K562 (cell line): ENCODE measurements around the gene KAZN. TPM values are rescaled to one million over a fixed set of nuclear protein-coding genes. Genes with fewer than 3 reads are reported as not detected.
A peak's percentile ranks its signal among the peaks of the same experiment; 100 is the strongest.

Source experiments
- ATAC-seq: fragments of 200-7000 bp; cut with Tn5 transposase; 3 replicates; pipeline ENCODE4 v1.9.1; 2020; ENCODE audit warnings: moderate library complexity
- BruUV-seq: library from RNA; stranded (reverse); fragments of 400-500 nt; replicated peaks from 2 replicates; lab custom pipeline; 2021; lab: Mats Ljungman, UMichigan
- CTCF ChIA-PET: fragments of 300-600 bp; formaldehyde crosslinking; extraction: SDS; loops from one replicate; lab custom pipeline; 2021; ENCODE audit warnings: low intra/inter-chr PET ratio; lab: Yijun Ruan, JAX
- POLR2A ChIA-PET: fragments of 300-600, 350-650 bp; sonication (Branson Sonifier 250); formaldehyde crosslinking; extraction: SDS; loops from one replicate; lab custom pipeline; 2021; ENCODE audit warnings: antibody characterized with exemption, inconsistent platforms; lab: Yijun Ruan, JAX
- DNase-seq, 4 experiments: peaks; one replicate each; pipeline versions ENCODE4 v3.0.0 to v3.0.0-alpha.2; 2011 to 2018; ENCODE audit warnings: low spot score in 3 of 4, mixed read lengths in 3 of 4; ENCODE audit errors: extremely low read depth in 1 of 4
- FAIRE-seq: peaks from 2 replicates; lab custom pipeline; 2011; peaks lifted over from hg19 to GRCh38; lab: Jason Lieb, UNC
- H2AFZ ChIP-seq: 2 replicates; pipeline ENCODE4 v1.6.0; 2011; ENCODE audit warnings: low read depth, low read length, control low read depth, inconsistent platforms
- H3K27ac ChIP-seq: fragments of 200-600 bp; 3 replicates; pipeline ENCODE4 v1.8.0; 2011; ENCODE audit warnings: low read depth, mild to moderate bottlenecking, control low read depth, inconsistent platforms, low read length, moderate library complexity, mixed read lengths; ENCODE audit errors: extremely low read depth
- H3K27me3 ChIP-seq, 2 experiments: fragments of 300-600 bp in 1 of 2; 2 replicates in 1 of 2; 3 replicates in 1 of 2; pipeline versions ENCODE4 v1.6.0 to v1.8.0; 2011; ENCODE audit warnings: inconsistent platforms in 2 of 2, low read length in 2 of 2, mild to moderate bottlenecking in 1 of 2, mixed read lengths in 1 of 2, moderate library complexity in 1 of 2; ENCODE audit not compliant: control insufficient read depth in 2 of 2, insufficient read depth in 2 of 2
- H3K36me3 ChIP-seq: fragments of 300-600 bp; 3 replicates; pipeline ENCODE4 v1.8.0; 2011; ENCODE audit warnings: mild to moderate bottlenecking, low read length, inconsistent platforms; ENCODE audit not compliant: control insufficient read depth, insufficient read depth
- H3K4me1 ChIP-seq, 2 experiments: fragments of 200-600 bp in 1 of 2; replicated peaks in 1 of 2; 2 replicates in 1 of 2; 3 replicates in 1 of 2; pipeline versions ENCODE4 v1.5.1 to v1.8.0; 2011; ENCODE audit warnings: inconsistent platforms in 2 of 2, low read length in 2 of 2, mild to moderate bottlenecking in 1 of 2, mixed read lengths in 1 of 2, moderate library complexity in 1 of 2; ENCODE audit not compliant: control insufficient read depth in 2 of 2, insufficient read depth in 2 of 2
- H3K4me2 ChIP-seq: 2 replicates; pipeline ENCODE4 v1.6.1; 2011; ENCODE audit warnings: low read length, control low read depth, inconsistent platforms, mixed read lengths; ENCODE audit not compliant: insufficient read depth
- H3K4me3 ChIP-seq: fragments of 200-600 bp; sonication (generic), shearing (Covaris generic); 2 replicates; pipeline ENCODE4 v1.5.1; 2016; ENCODE audit warnings: control low read depth, inconsistent platforms
- H3K79me2 ChIP-seq: fragments of 200-600 bp; 3 replicates; pipeline ENCODE4 v1.8.0; 2011; ENCODE audit warnings: low read length, inconsistent platforms; ENCODE audit not compliant: control insufficient read depth, insufficient read depth
- H3K9ac ChIP-seq, 2 experiments: 2 replicates each; pipeline versions ENCODE4 v1.6.0 to v1.6.1; 2011; ENCODE audit warnings: low read depth in 2 of 2, low read length in 2 of 2, control low read depth in 1 of 2, inconsistent platforms in 1 of 2, mild to moderate bottlenecking in 1 of 2, mixed read lengths in 1 of 2; ENCODE audit not compliant: insufficient read depth in 1 of 2
- H3K9me1 ChIP-seq: one replicate; pipeline ENCODE4 v1.6.0; 2011; ENCODE audit warnings: inconsistent platforms, mild to moderate bottlenecking, low read length, moderate library complexity; ENCODE audit not compliant: control insufficient read depth, insufficient read depth
- H3K9me3 ChIP-seq: replicated peaks from 2 replicates; pipeline ENCODE4 v1.5.1; 2011; ENCODE audit warnings: low read depth, low read length, inconsistent platforms; ENCODE audit not compliant: control insufficient read depth, insufficient read depth
- H4K20me1 ChIP-seq: replicated peaks from 2 replicates; pipeline ENCODE4 v1.6.1; 2011; ENCODE audit warnings: low read length, inconsistent platforms, mixed read lengths; ENCODE audit not compliant: control insufficient read depth, insufficient read depth
- ATF7 ChIP-seq: fragments of 450-650 bp; IDR thresholded peaks from 2 replicates; pipeline ENCODE4 v1.7.1; 2014; ENCODE audit warnings: mild to moderate bottlenecking, moderate library complexity
- BHLHE40 ChIP-seq: IDR thresholded peaks from 2 replicates; pipeline ENCODE4 v1.6.1; 2011; ENCODE audit warnings: low read length, improper control_type of control experiment
- DPF2 ChIP-seq: fragments of 450-650 bp; IDR thresholded peaks from 2 replicates; pipeline ENCODE4 v1.6.1; 2016
- FOXK2 ChIP-seq, 2 experiments: fragments of 450-650 bp; IDR thresholded peaks in 1 of 2; conservative IDR thresholded peaks in 1 of 2; 2 replicates each; pipeline ENCODE4 v1.6.1; 2016; ENCODE audit warnings: low read depth in 2 of 2, mild to moderate bottlenecking in 1 of 2
- GATAD2A ChIP-seq: fragments of 450-650 bp; IDR thresholded peaks from 2 replicates; pipeline ENCODE4 v1.6.1; 2017
- JUND ChIP-seq, 2 experiments: IDR thresholded peaks; 2 replicates in 1 of 2; 3 replicates in 1 of 2; pipeline ENCODE4 v1.6.1; 2011; ENCODE audit warnings: borderline replicate concordance in 2 of 2, low read depth in 2 of 2, low read length in 2 of 2, improper control_type of control experiment in 1 of 2, missing biosample characterization in 1 of 2, missing genetic modification characterization in 1 of 2, missing genetic modification reagents in 1 of 2
- KDM2B ChIP-seq: fragments of 250-450 bp; sonication (Bioruptor Pico); IDR thresholded peaks from 2 replicates; pipeline ENCODE4 v1.8.0; 2021; ENCODE audit warnings: mild to moderate bottlenecking, moderate library complexity
- KHSRP ChIP-seq: fragments of 450-650 bp; IDR thresholded peaks from 2 replicates; pipeline ENCODE4 v1.6.1; 2017
- NCOA4 ChIP-seq: fragments of 450-650 bp; IDR thresholded peaks from 2 replicates; pipeline ENCODE4 v1.6.1; 2018; ENCODE audit warnings: mild to moderate bottlenecking; ENCODE audit not compliant: partially characterized antibody
- RBM22 ChIP-seq: fragments of 200-400 bp; formaldehyde crosslinking; IDR thresholded peaks from 2 replicates; pipeline ENCODE4 v1.6.1; 2018; ENCODE audit warnings: low read length, low read depth; ENCODE audit not compliant: poor library complexity, severe bottlenecking
- SMARCB1 ChIP-seq: IDR thresholded peaks from 2 replicates; pipeline ENCODE4 v1.6.1; 2011; ENCODE audit warnings: improper control_type of control experiment, low read depth; ENCODE audit not compliant: insufficient read length
- WGBS: fragments of 100-300 bp; shearing (Covaris generic); methylation state at CpG from one replicate; pipeline ENCODE4 v1.1.6; 2016; ENCODE audit warnings: low coverage, mixed read lengths; ENCODE audit not compliant: insufficient coverage; ENCODE audit errors: missing lambda C conversion rate; 5-methylcytosine and 5-hydroxymethylcytosine counted together
- in situ Hi-C: fragments of 300-500 bp; cut with MboI; formaldehyde crosslinking; loops from 4 replicates; pipeline ENCODE4 v1.15.0; 2018; ENCODE audit warnings: inconsistent platforms, mixed read lengths
- intact Hi-C: fragments of 100-400 bp; cut with micrococcal nuclease; formaldehyde crosslinking; loops from 2 replicates; pipeline ENCODE4 v1.14.2; 2022
- polyA plus RNA-seq, 8 experiments: library from polyadenylated mRNA; depleted of rRNA in 4 of 8; stranded (reverse) in 5 of 8; unstranded in 3 of 8; fragments of >200 nt; fragmentation: Nextera tagmentation in 2 of 8; fragmentation: Illumina TruSeq in 1 of 8; extraction: Ambion mirVana in 2 of 8; extraction: Trizol in 1 of 8; gene quantifications; 2 replicates each; pipeline versions ENCODE4 v1.2.1 to v1.2.3, GENCODE V29; 2011 to 2014; ENCODE audit warnings: inconsistent platforms in 1 of 8, missing spikeins in 1 of 8
- total RNA-seq, 7 experiments: library from RNA; depleted of rRNA in 6 of 7; stranded (reverse); fragments of >200 nt in 6 of 7; fragmentation: Illumina TruSeq in 2 of 7; extraction: Trizol in 2 of 7; gene quantifications; 2 replicates each; pipeline versions ENCODE4 v1.2.1 to v1.2.3, GENCODE V29; 2011 to 2021; ENCODE audit warnings: low replicate concordance in 1 of 7
- TF ChIP-seq, protein P1 (sequence below): sonication (generic); formaldehyde crosslinking; IDR thresholded peaks from 2 replicates; pipeline ENCODE4 v1.8.0; 2022; ENCODE audit warnings: missing genetic modification reagents, mild to moderate bottlenecking, borderline replicate concordance
- TF ChIP-seq, protein P2 (sequence below): fragments of 250-450 bp; sonication (Bioruptor Pico); IDR thresholded peaks from 2 replicates; pipeline ENCODE4 v1.9.0; 2021; ENCODE audit warnings: mild to moderate bottlenecking

The KAZN gene
- total and polyA plus RNA-seq, 9 of the 15 experiments (the other 6 are each of a cell fraction or from before 2014, with no cell fraction given): 2.1 to 21.6 (median 5.4) TPM

DNA sequence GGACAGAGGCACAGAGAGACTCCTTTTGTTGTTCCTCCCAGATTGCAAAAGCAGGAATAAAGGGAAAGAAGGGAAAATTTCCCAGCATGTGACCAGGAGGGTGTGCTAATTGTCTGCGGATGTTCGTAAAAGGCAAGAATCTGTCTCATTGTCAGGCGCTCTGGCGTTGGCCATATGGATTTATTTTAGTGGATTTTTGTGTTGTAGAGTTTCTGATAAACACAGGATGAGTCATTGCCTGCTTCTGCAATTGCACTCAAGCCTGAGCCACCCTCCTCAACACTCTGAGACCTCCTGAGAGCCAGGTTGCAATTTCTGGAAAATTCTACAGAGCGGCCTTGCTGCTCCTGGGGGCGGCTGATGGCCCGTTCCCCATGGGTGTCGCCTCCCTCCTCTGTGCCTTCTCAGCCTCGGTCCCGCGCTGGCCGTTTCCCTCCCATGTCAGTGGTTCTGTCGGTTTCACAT, 227.7 kb downstream of the KAZN start:
- POLR2A ChIA-PET: no interaction called here
- Histone ChIP-seq H3K79me2 (no peaks in the 10 kb centered on the region), H3K4me3 (no peak overlapping the region), H3K9me3 (no peaks in the 10 kb centered on the region; the same call in 1 of the 2 replicates), H2AFZ (peak overlapping the region; percentile 53), H4K20me1 (no peaks in the 10 kb centered on the region), H3K27me3 (no peaks in the 10 kb centered on the region), H3K27ac (no peak overlapping the region), H3K9me1 (no peaks in the 10 kb centered on the region), H3K4me1 (peaks cover 4 to 9% of the 10 kb centered on the region in 2 experiments; a peak in 4 of 5 replicates), H3K9ac (no peak overlapping the region; a peak in 1 of 4 replicates), H3K36me3 (no peaks in the 10 kb centered on the region), H3K4me2 (0 out of 2 replicates have a peak overlapping the region, but pooled peaks have one; percentile 40)
- no TSS peak for BruUV-seq
- ATAC-seq (peak; percentile 71), DNase-seq (peak in 1 of 4 experiments; percentile 40), FAIRE-seq (peak; percentile 74)
- 15% methylated on average over 13 of the region's 13 CpGs for WGBS
- intact Hi-C loops (no loop called here), in situ Hi-C loops (no loop called here)
- CTCF ChIA-PET: interaction anchor here (1.3 kb wide), 1 partner anchor 201 kb away, joined by 3 read pairs; no protein-coding TSS in a partner anchor
- TF ChIP-seq KDM2B (CRISPR knock-in tag) (no peak), RBM22 (no peak), NCOA4 (no peak), BHLHE40 (peak; percentile 19; the same call in 1 of the 2 replicates), SMARCB1 (no peak), FOXK2 (conservative IDR thresholded peaks at IDR 0.05 in 1 of 2, IDR thresholded peaks at IDR 0.05 in 1 of 2; ENCODE audit: low read depth in 2 of 2) (peak; percentile 37 to 47; a peak in 2 of 4 replicates), JUND (IDR thresholded peaks at IDR 0.05; ENCODE audit: borderline replicate concordance, low read depth, low read length) (peak; percentile 97), JUND (tag; IDR thresholded peaks at IDR 0.05; ENCODE audit: borderline replicate concordance, low read depth, low read length) (peak; percentile 95), GATAD2A (no peak), DPF2 (peak; percentile 35; the same call in 1 of the 2 replicates), KHSRP (no peak), ATF7 (peak; percentile 14; the same call in 1 of the 2 replicates)
- TF ChIP-seq, protein P1, sequence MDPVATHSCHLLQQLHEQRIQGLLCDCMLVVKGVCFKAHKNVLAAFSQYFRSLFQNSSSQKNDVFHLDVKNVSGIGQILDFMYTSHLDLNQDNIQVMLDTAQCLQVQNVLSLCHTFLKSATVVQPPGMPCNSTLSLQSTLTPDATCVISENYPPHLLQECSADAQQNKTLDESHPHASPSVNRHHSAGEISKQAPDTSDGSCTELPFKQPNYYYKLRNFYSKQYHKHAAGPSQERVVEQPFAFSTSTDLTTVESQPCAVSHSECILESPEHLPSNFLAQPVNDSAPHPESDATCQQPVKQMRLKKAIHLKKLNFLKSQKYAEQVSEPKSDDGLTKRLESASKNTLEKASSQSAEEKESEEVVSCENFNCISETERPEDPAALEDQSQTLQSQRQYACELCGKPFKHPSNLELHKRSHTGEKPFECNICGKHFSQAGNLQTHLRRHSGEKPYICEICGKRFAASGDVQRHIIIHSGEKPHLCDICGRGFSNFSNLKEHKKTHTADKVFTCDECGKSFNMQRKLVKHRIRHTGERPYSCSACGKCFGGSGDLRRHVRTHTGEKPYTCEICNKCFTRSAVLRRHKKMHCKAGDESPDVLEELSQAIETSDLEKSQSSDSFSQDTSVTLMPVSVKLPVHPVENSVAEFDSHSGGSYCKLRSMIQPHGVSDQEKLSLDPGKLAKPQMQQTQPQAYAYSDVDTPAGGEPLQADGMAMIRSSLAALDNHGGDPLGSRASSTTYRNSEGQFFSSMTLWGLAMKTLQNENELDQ (CRISPR knock-in tag): no peak
- TF ChIP-seq, protein P2, sequence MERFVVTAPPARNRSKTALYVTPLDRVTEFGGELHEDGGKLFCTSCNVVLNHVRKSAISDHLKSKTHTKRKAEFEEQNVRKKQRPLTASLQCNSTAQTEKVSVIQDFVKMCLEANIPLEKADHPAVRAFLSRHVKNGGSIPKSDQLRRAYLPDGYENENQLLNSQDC (CRISPR knock-in tag): no peak
